A172 (cell line): ENCODE data around the gene CASQ2. TPM values are rescaled to one million over a fixed set of nuclear protein-coding genes. Genes with fewer than 3 reads are reported as not detected.
A peak's percentile ranks its signal among the peaks of the same experiment; 100 is the strongest.

Experiments used
- DNase-seq: peaks from one replicate; pipeline ENCODE4 v3.0.0-alpha.2; 2015; ENCODE audit warnings: low spot score
- total RNA-seq: library from RNA; depleted of rRNA; stranded (reverse); fragments of >200 nt; shearing (Covaris generic); gene quantifications from 2 replicates; pipeline ENCODE4 v1.2.3, GENCODE V29; 2014; rRNA removed

The CASQ2 gene
- not detected in 2 replicates for total RNA-seq

DNA sequence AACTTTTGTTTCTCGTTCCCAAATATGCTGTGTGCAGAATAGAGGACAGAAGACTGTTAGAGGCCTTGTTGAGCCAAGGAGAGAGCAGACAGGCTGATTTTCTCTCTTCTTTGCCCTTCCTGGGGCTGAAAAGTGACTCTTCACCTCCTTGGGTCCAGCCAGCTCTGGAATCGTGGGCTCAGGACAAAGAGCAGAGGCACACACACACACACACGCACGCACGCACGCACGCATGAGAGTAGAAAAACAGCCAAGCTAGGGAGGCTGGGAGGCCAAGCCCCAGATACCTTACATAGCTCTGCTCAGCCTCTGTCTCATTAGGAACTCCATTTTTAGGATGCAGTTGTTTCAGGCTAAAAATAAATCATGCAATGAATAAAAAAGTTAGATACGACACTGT is at the start of gene CASQ2:
TSS of gene CASQ2 (minus strand) at position 166 of the 400 bp plus-strand sequence. CDS start 173 bp downstream, outside the sequence.
- no peak for DNase-seq

DNA sequence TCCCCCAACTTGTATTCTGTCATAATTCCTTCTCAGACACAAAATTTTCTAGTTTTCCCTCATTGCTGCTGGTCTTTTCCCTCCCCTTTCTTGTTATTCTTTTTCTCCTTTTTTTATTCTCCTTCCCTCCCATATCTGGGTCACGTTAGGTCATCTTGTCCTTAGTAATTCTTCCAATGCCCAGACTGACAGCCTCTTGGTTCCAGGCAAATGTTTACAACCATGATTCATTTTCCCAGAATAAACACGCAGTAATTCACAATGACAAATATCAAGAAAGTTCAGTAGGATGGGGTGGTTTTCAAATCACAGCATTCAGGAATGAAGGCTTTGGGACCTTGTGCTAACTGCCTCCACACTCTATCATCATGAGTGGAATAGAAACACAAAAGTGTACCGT is 47.2 kb upstream of the CASQ2 start:
- no peak for DNase-seq

- no peak for DNase-seq
These were observed 46.3 kb upstream of the CASQ2 start for GRCh38 chr1:115814685-115815398.

- no peak for DNase-seq
These were observed 45.2 kb upstream of the CASQ2 start for GRCh38 chr1:115813727-115814126.

GRCh38 chr1:115811140-115811828 is 42.8 kb upstream of the CASQ2 start:
- DNase-seq: no peak

- DNase-seq: no peak
These were observed 42.1 kb upstream of the CASQ2 start for GRCh38 chr1:115810609-115811008.

- no peak for DNase-seq
These were observed 41.3 kb upstream of the CASQ2 start for GRCh38 chr1:115809847-115810246.

- no peak for DNase-seq
These were observed 40.6 kb upstream of the CASQ2 start for GRCh38 chr1:115809076-115809475.

GRCh38 chr1:115807723-115808122 is 39.2 kb upstream of the CASQ2 start:
- DNase-seq: peak; percentile 63

DNA sequence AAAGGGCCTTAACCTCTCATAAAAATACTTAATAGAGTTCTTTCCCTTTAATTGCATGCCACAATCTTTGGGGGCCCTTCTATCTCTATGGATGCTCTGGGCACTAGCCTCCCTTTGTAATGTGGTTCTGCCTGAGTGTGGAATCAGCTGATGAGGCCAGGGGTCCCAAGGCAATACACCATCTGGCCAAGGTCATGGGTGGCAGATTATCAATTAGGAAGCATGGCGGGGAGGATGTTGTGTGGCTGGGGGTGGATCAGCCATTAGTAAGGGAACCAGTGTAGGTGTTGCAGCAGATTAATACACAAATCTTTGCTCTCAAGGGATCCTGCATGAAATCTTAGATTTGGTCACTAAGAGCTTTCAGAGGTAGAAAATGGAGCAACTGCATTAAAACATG is 37.1 kb upstream of the CASQ2 start:
- DNase-seq: no peak

- no peak for DNase-seq
These were observed 33.9 kb upstream of the CASQ2 start for GRCh38 chr1:115802416-115802815.

DNA sequence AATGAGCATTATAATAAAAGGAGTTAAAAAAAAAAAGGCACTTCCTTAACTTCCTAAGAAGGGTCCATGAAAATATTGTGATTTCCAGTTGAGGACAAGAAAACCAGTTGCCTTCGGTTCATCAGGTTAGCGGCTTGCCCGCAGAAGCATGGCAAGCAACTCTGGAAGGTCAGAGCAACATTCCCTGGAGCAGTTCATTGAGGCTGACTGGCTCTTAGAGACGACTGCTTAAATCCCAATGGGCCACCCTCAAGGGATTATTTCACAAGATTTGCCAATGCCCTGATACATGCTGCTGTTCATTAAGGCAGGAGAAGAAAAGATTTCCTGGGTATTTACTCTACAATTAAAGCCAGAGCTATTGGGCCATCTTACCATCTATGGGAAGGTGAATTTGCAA is 29.0 kb upstream of the CASQ2 start:
- no peak for DNase-seq

DNA sequence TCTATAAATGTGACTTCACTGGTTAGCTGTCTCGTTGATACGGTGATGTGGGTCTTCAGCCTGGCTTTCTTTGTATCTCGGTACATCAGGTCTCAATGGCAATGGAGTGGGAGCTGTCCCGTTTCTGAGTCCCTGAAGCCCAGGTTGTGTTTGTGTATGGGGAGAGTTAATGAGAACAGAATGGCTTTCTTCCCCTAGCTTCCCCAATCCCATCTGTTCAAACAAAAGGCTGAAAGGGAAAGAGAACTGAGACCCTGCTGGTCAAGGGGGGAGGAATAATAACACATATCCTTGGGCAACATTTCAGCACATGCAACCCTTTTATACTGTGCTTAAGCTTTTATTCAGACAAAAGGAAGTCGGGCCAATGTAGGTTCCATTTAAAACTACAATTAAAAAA is 28.4 kb upstream of the CASQ2 start:
- DNase-seq: no peak

- DNase-seq: no peak
These were observed 27.5 kb upstream of the CASQ2 start for GRCh38 chr1:115796036-115796435.

GRCh38 chr1:115794976-115795639 is 26.6 kb upstream of the CASQ2 start:
- no peak for DNase-seq

DNA sequence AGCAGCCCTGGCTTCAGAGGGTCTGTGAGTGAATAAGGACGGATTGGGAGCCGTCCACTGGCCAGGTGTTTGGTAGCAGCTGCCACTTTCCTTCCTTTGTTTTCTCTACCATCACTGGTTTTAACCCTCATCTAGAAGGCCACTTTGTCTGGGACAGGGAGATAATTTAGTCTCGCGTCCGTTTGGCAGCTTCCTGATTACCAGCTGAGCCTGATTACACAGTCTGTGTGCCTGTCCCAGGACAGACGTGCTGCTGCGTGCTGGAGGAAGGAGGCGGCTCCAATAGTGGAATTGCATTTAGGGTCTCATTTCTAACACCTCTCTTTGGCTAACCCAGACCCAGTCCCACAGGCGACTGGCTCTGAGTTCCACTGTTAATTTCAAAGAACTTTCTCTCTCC is 24.6 kb upstream of the CASQ2 start:
- no peak for DNase-seq

- no peak for DNase-seq
These were observed 23.3 kb upstream of the CASQ2 start for GRCh38 chr1:115791816-115792215.

GRCh38 chr1:115790846-115791245 is 22.3 kb upstream of the CASQ2 start:
- DNase-seq: no peak

- DNase-seq: no peak
These were observed 21.8 kb upstream of the CASQ2 start for GRCh38 chr1:115790356-115790755.

- DNase-seq: no peak
These were observed 14.8 kb upstream of the CASQ2 start for GRCh38 chr1:115783311-115783710.

- peak; percentile 92 for DNase-seq
These were observed 14.2 kb upstream of the CASQ2 start for GRCh38 chr1:115782571-115783281.

DNA sequence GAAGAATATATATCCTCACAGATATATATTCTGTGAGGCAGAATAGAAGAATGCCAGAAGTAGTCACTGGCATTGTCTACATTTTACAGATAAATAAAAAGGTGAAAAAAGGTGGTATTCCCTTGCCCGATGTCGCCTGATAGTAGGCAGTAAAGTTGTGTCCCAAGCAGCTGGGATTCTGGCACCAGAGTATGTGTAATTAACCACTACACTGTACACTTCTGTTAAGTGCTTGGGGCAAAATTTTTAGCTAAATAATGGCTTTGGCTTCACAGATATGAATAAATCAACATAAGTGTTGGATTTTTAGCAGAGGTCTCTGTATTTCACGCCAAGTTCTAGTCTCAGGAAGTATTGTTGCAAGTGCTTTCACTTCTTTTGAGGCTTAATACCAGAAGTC is 13.3 kb upstream of the CASQ2 start:
- no peak for DNase-seq
